Breast epithelium (tissue), 4 donors: Measurements from ENCODE around the gene SQOR. TPM values are rescaled to one million over a fixed set of nuclear protein-coding genes. Genes with fewer than 3 reads are reported as not detected.
A peak's percentile ranks its signal among the peaks of the same experiment; 100 is the strongest.

Source experiments
- DNase-seq, 2 donors: peaks; one replicate each; pipeline ENCODE4 v3.0.0-alpha.2; 2019; ENCODE audit warnings: low spot score in 2 of 2
- H3K27ac ChIP-seq, 2 donors: fragments of 200-600 bp; sonication (generic) in 1 of 2; one replicate each; pipeline ENCODE4 v1.5.1; 2016 to 2019; ENCODE audit warnings: mild to moderate bottlenecking in 1 of 2
- H3K27me3 ChIP-seq, 2 donors: fragments of 200-600 bp; sonication (generic) in 1 of 2; one replicate each; pipeline versions ENCODE4 v1.5.1 to v1.6.0; 2017 to 2019; ENCODE audit warnings: control low read depth in 1 of 2, mild to moderate bottlenecking in 1 of 2
- H3K36me3 ChIP-seq: fragments of 200-600 bp; one replicate; pipeline ENCODE4 v1.5.1; 2019
- H3K4me1 ChIP-seq, 2 donors: fragments of 200-600 bp; sonication (generic); one replicate each; pipeline ENCODE4 v1.5.1; 2016 to 2019; ENCODE audit warnings: control low read depth in 1 of 2
- H3K4me3 ChIP-seq, 3 donors: fragments of 200-600 bp; sonication (generic); 1 replicate in 2 of 3; 2 replicates in 1 of 3; pipeline ENCODE4 v1.5.1; 2016 to 2019; ENCODE audit warnings: mild to moderate bottlenecking in 3 of 3, moderate library complexity in 2 of 3
- H3K9me3 ChIP-seq, 2 donors: fragments of 200-600 bp; sonication (generic) in 1 of 2; one replicate each; pipeline ENCODE4 v1.5.1; 2016 to 2019; ENCODE audit warnings: control low read depth in 1 of 2
- CTCF ChIP-seq, 3 donors: fragments of 450-650 bp; IDR thresholded peaks; one replicate each; pipeline ENCODE4 v1.5.1; 2016 to 2017; ENCODE audit warnings: antibody characterized with exemption in 3 of 3, mild to moderate bottlenecking in 3 of 3, moderate library complexity in 3 of 3
- POLR2A ChIP-seq: fragments of 450-650 bp; IDR thresholded peaks from one replicate; pipeline ENCODE4 v1.6.1; 2016; ENCODE audit warnings: antibody characterized with exemption, mild to moderate bottlenecking, moderate library complexity
- POLR2AphosphoS5 ChIP-seq, 3 donors: sonication (generic); formaldehyde crosslinking; IDR thresholded peaks; one replicate each; pipeline ENCODE4 v1.6.1; 2017; ENCODE audit warnings: antibody characterized with exemption in 3 of 3
- intact Hi-C: fragments of 100-400 bp; cut with DNase I; formaldehyde crosslinking; loops from one replicate; pipeline ENCODE4 v1.15.1; 2023; ENCODE audit warnings: low total_unique reads
- total RNA-seq, 3 donors: library from RNA; depleted of rRNA; stranded (reverse); fragments of >200 nt; gene quantifications; one replicate each; pipeline ENCODE4 v1.1.0, GENCODE V29; 2016

Gene SQOR
- total RNA-seq, 3 donors from 2014 or later: 60.3 to 91.1 (median 71.2) TPM

GRCh38 chr15:45704329-45705249, 69.8 kb downstream of the SQOR start:
- no peak for TF ChIP-seq CTCF (IDR thresholded peaks at IDR 0.05)
- no peak for TF ChIP-seq POLR2A
- no peak for TF ChIP-seq POLR2AphosphoS5 (IDR thresholded peaks at IDR 0.05)
- Histone ChIP-seq H3K27me3 (no peaks in the 10 kb centered on the region), H3K4me3 (peak overlapping the region; percentile 43 to 68 (median 47)), H3K36me3 (no peaks in the 10 kb centered on the region), H3K9me3 (no peaks in the 10 kb centered on the region), H3K4me1 (no peaks in the 10 kb centered on the region), H3K27ac (no peak overlapping the region)
- no peak for DNase-seq
- intact Hi-C loops: no loop called here

- DNase-seq: peak; percentile 67 to 79
- H3K9me3 ChIP-seq: no peaks in the 10 kb centered on the region
- H3K27me3 ChIP-seq: no peaks in the 10 kb centered on the region
- no peaks in the 10 kb centered on the region for H3K36me3 ChIP-seq
- TF ChIP-seq POLR2A: no peak
- peak in 1 of 3 donors; percentile 37 for TF ChIP-seq POLR2AphosphoS5 (IDR thresholded peaks at IDR 0.05)
- TF ChIP-seq CTCF (IDR thresholded peaks at IDR 0.05): peak; percentile 84 to 89 (median 85)
- intact Hi-C loops: no loop called here
- H3K4me3 ChIP-seq: peak overlapping the region; percentile 43 to 68 (median 47)
- H3K4me1 ChIP-seq: no peaks in the 10 kb centered on the region
- H3K27ac ChIP-seq: peak overlapping the region in 1 of 2 donors; percentile 1
These were observed 71.0 kb downstream of the SQOR start for GRCh38 chr15:45705510-45706473.

GRCh38 chr15:45710657-45711056, 75.8 kb downstream of the SQOR start:
- Histone ChIP-seq H3K27ac (no peak overlapping the region), H3K36me3 (no peaks in the 10 kb centered on the region), H3K4me3 (no peak overlapping the region), H3K9me3 (no peaks in the 10 kb centered on the region), H3K4me1 (no peaks in the 10 kb centered on the region), H3K27me3 (no peaks in the 10 kb centered on the region)
- TF ChIP-seq POLR2A (no peak), CTCF (IDR thresholded peaks at IDR 0.05) (no peak), POLR2AphosphoS5 (IDR thresholded peaks at IDR 0.05) (no peak)
- no peak for DNase-seq
- intact Hi-C loops: no loop called here

GRCh38 chr15:45714590-45715488, 80.0 kb downstream of the SQOR start:
- peak in 1 of 2 donors; percentile 23 for DNase-seq
- Histone ChIP-seq H3K4me3 (peak overlapping the region in 1 of 3 donors; percentile 22), H3K36me3 (no peaks in the 10 kb centered on the region), H3K27ac (no peak overlapping the region), H3K4me1 (no peaks in the 10 kb centered on the region), H3K27me3 (no peaks in the 10 kb centered on the region), H3K9me3 (no peaks in the 10 kb centered on the region)
- intact Hi-C loops: no loop called here
- TF ChIP-seq CTCF (IDR thresholded peaks at IDR 0.05): peak; percentile 55 to 70 (median 68)
- no peak for TF ChIP-seq POLR2A
